OCI-LY7 (cell line): ENCODE measurements around the gene WDR19. TPM values are rescaled to one million over a fixed set of nuclear protein-coding genes. Genes with fewer than 3 reads are reported as not detected.

Experiments used
- BruUV-seq: library from RNA; stranded (reverse); fragments of 400-500 nt; replicated peaks from 2 replicates; lab custom pipeline; 2021; lab: Mats Ljungman, UMichigan
- CTCF ChIA-PET: fragments of 300-600 bp; sonication (Branson Sonifier 250); formaldehyde crosslinking; loops from one replicate; lab custom pipeline; 2022; ENCODE audit warnings: antibody characterized with exemption; ENCODE audit not compliant: unreplicated experiment; lab: Charles Lee
- POLR2A ChIA-PET: fragments of 300-600 bp; sonication (Branson Sonifier 250); formaldehyde crosslinking; loops from one replicate; lab custom pipeline; 2022; ENCODE audit warnings: antibody characterized with exemption; lab: Charles Lee
- DNase-seq: peaks from one replicate; pipeline ENCODE4 v3.0.0-alpha.2; 2015; ENCODE audit warnings: low spot score
- H2AFZ ChIP-seq: fragments of 200-600 bp; sonication (generic), shearing (Covaris generic); 2 replicates; pipeline ENCODE4 v1.6.1; 2014; ENCODE audit warnings: mild to moderate bottlenecking, antibody characterized with exemption, low read length, moderate library complexity
- H3K27ac ChIP-seq: fragments of 200-600 bp; sonication (generic); 2 replicates; pipeline ENCODE4 v1.5.1; 2014; ENCODE audit warnings: mixed run types, low read depth, mild to moderate bottlenecking, moderate library complexity, low read length, inconsistent platforms; ENCODE audit not compliant: poor library complexity, severe bottlenecking
- H3K36me3 ChIP-seq: fragments of 200-600 bp; sonication (generic); 2 replicates; pipeline ENCODE4 v1.6.1; 2014; ENCODE audit warnings: mild to moderate bottlenecking, antibody characterized with exemption, low read length, moderate library complexity, mixed read lengths; ENCODE audit not compliant: insufficient read depth
- H3K4me1 ChIP-seq: fragments of 200-600 bp; sonication (generic); 2 replicates; pipeline ENCODE4 v1.5.1; 2014; ENCODE audit warnings: mild to moderate bottlenecking, low read length; ENCODE audit not compliant: insufficient read depth, poor library complexity, severe bottlenecking
- H3K4me2 ChIP-seq: fragments of 200-600 bp; sonication (generic); 2 replicates; pipeline ENCODE4 v1.6.1; 2014; ENCODE audit warnings: mild to moderate bottlenecking, low read length
- H3K4me3 ChIP-seq: fragments of 200-600 bp; sonication (generic); 2 replicates; pipeline ENCODE4 v1.5.1; 2014; ENCODE audit warnings: mild to moderate bottlenecking, low read depth, low read length; ENCODE audit not compliant: poor library complexity, severe bottlenecking
- H3K79me2 ChIP-seq: fragments of 200-600 bp; sonication (generic); 2 replicates; pipeline ENCODE4 v1.6.1; 2016; ENCODE audit warnings: low read depth, mild to moderate bottlenecking, low read length, moderate library complexity, mixed read lengths; ENCODE audit not compliant: insufficient read depth
- H3K9me2 ChIP-seq: fragments of 200-600 bp; sonication (generic); 2 replicates; pipeline ENCODE4 v1.6.1; 2016; ENCODE audit warnings: mild to moderate bottlenecking, low read length, mixed read lengths; ENCODE audit not compliant: insufficient read depth
- H3K9me3 ChIP-seq: fragments of 200-600 bp; sonication (generic); 2 replicates; pipeline ENCODE4 v1.6.1; 2014; ENCODE audit warnings: mild to moderate bottlenecking, mixed run types, low read length, mixed read lengths
- H4K20me1 ChIP-seq: fragments of 200-600 bp; sonication (generic); 2 replicates; pipeline ENCODE4 v1.6.1; 2014; ENCODE audit warnings: mild to moderate bottlenecking, antibody characterized with exemption, low read length, moderate library complexity, mixed read lengths; ENCODE audit not compliant: insufficient read depth
- EZH2phosphoT487 ChIP-seq: fragments of 200-600 bp; sonication (generic); IDR thresholded peaks from 2 replicates; pipeline ENCODE4 v1.6.1; 2018; ENCODE audit warnings: low read depth, borderline replicate concordance, mild to moderate bottlenecking, mixed run types, antibody characterized with exemption, low read length, moderate library complexity, mixed read lengths
- intact Hi-C: fragments of 100-400 bp; cut with micrococcal nuclease; formaldehyde crosslinking; loops from one replicate; pipeline ENCODE4 v1.10.0; 2022; ENCODE audit not compliant: unreplicated experiment
- total RNA-seq, 2 experiments: library from RNA; depleted of rRNA in 1 of 2; stranded (reverse); fragments of >200 nt in 1 of 2; shearing (Covaris generic) in 1 of 2; gene quantifications; 2 replicates each; pipeline ENCODE4 v1.2.3, GENCODE V29; 2014 to 2022
- TF ChIP-seq, protein P1 (sequence below): fragments of 200-600 bp; sonication (generic); conservative IDR thresholded peaks from 2 replicates; pipeline ENCODE4 v1.5.1; 2014; ENCODE audit warnings: mild to moderate bottlenecking, antibody characterized with exemption, low read length, moderate library complexity, mixed read lengths

WDR19 gene
- total RNA-seq, 2 experiments from 2014 or later = 41.2 to 47.5 TPM

- H3K4me3 ChIP-seq = no peak overlapping the region
- TF ChIP-seq, protein P1, sequence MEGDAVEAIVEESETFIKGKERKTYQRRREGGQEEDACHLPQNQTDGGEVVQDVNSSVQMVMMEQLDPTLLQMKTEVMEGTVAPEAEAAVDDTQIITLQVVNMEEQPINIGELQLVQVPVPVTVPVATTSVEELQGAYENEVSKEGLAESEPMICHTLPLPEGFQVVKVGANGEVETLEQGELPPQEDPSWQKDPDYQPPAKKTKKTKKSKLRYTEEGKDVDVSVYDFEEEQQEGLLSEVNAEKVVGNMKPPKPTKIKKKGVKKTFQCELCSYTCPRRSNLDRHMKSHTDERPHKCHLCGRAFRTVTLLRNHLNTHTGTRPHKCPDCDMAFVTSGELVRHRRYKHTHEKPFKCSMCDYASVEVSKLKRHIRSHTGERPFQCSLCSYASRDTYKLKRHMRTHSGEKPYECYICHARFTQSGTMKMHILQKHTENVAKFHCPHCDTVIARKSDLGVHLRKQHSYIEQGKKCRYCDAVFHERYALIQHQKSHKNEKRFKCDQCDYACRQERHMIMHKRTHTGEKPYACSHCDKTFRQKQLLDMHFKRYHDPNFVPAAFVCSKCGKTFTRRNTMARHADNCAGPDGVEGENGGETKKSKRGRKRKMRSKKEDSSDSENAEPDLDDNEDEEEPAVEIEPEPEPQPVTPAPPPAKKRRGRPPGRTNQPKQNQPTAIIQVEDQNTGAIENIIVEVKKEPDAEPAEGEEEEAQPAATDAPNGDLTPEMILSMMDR = no peak
- no peak for TF ChIP-seq EZH2phosphoT487
- H2AFZ ChIP-seq = no peak overlapping the region
- intact Hi-C loops = loop anchor here (5.0 kb wide), 1 partner anchor 37 kb away; no protein-coding TSS in a partner anchor
- H3K4me1 ChIP-seq = no peaks in the 10 kb centered on the region
- no peaks in the 10 kb centered on the region for H4K20me1 ChIP-seq
- CTCF ChIA-PET = no interaction called here
- no peak overlapping the region for H3K27ac ChIP-seq
- BruUV-seq = no TSS peak
- no peaks in the 10 kb centered on the region for H3K9me2 ChIP-seq
- H3K79me2 ChIP-seq = no peaks in the 10 kb centered on the region
- no peak for DNase-seq
- no peak overlapping the region for H3K4me2 ChIP-seq
- POLR2A ChIA-PET = interaction anchor here (0.6 to 1.6 kb wide), 5 partner anchors 11 to 177 kb away, joined by 4 to 7 read pairs (median 4); no protein-coding TSS in a partner anchor
- peaks cover 73% of the 10 kb centered on the region for H3K36me3 ChIP-seq
- 0 out of 2 replicates have a peak, but pooled peaks cover 10% of the 10 kb centered on the region for H3K9me3 ChIP-seq
These were observed 22.7 kb downstream of the WDR19 start for GRCh38 chr4:39205000-39205399.

- Histone ChIP-seq H3K9me2 (no peaks in the 10 kb centered on the region), H3K4me1 (no peaks in the 10 kb centered on the region), H4K20me1 (no peaks in the 10 kb centered on the region), H2AFZ (no peak overlapping the region), H3K27ac (no peak overlapping the region), H3K79me2 (no peaks in the 10 kb centered on the region), H3K4me3 (no peak overlapping the region), H3K9me3 (0 out of 2 replicates have a peak, but pooled peaks cover 10% of the 10 kb centered on the region), H3K4me2 (no peak overlapping the region), H3K36me3 (peaks cover 72% of the 10 kb centered on the region)
- BruUV-seq = no TSS peak
- no peak for DNase-seq
- POLR2A ChIA-PET = interaction anchor here (0.7 to 1.6 kb wide), 4 partner anchors 11 to 16 kb away, joined by 3 to 7 read pairs (median 5); no protein-coding TSS in a partner anchor
- TF ChIP-seq, protein P1 = no peak
- no peak for TF ChIP-seq EZH2phosphoT487
- intact Hi-C loops = loop anchor here (5.0 kb wide), 1 partner anchor 37 kb away; no protein-coding TSS in a partner anchor
- CTCF ChIA-PET = no interaction called here
These were observed 23.1 kb downstream of the WDR19 start for GRCh38 chr4:39205476-39205875.

GRCh38 chr4:39227906-39228305, 45.6 kb downstream of the WDR19 start:
- BruUV-seq = no TSS peak
- intact Hi-C loops = no loop called here
- TF ChIP-seq, protein P1 = no peak
- no peak overlapping the region for H3K27ac ChIP-seq
- POLR2A ChIA-PET = no interaction called here
- no peaks in the 10 kb centered on the region for H3K9me3 ChIP-seq
- H3K9me2 ChIP-seq = no peaks in the 10 kb centered on the region
- H3K4me2 ChIP-seq = no peak overlapping the region
- H3K36me3 ChIP-seq = no peaks in the 10 kb centered on the region
- H4K20me1 ChIP-seq = no peaks in the 10 kb centered on the region
- no peak overlapping the region for H2AFZ ChIP-seq
- no peaks in the 10 kb centered on the region for H3K4me1 ChIP-seq
- no peak overlapping the region for H3K4me3 ChIP-seq
- DNase-seq = no peak
- CTCF ChIA-PET = no interaction called here
- H3K79me2 ChIP-seq = no peaks in the 10 kb centered on the region
